COR-L47 (cell line): ENCODE data around the gene OTUD7B.
"Not testable (repeated sequence)": the region's sequence is repeated elsewhere in the genome, so short reads cannot be mapped to it uniquely, and the experiment has no call there.

Source experiments
- DNase-seq: peaks from one replicate; lab custom pipeline; 2025; lab: John Stamatoyannopoulos, UW

Gene OTUD7B

DNA sequence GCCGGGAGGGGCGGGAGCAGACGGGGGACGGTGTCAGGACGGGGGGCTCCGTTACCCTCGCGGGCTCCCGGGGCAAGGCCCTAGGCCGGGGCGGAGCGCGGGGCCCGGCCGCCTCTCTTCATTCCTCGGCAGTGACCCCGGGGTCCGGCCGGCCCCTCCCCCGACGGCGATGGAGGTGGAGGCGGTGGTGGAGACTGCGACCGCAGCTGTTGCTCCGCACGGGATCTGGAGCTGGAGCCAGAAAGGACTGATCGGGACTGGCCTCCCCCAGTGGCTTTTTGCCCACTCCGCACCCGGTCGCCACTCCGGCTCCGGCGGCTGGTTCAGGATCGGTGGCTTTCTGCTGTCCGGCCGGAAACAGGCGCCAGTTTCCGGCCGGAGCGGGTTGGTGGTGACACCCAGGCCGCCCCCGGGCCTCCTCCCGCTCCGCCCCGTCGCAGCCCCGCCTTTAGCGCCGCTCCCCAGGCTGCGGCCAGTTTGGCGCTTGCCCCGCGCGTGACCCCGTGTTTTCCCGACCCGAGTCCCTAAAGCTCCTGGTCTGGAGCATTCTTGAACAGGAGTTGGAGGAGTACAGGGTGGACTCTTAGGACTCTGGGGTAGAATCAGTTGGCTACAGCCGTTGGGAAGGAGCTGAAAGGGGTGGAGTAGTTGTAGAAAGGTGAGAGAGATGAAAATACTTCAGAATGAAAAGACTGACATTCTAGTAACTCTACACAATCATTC lies at the start of gene OTUD7B:
OTUD7B (minus strand) TSS at position 334 of the 723 bp plus-strand sequence. CDS start 33,216 bp downstream, outside the sequence.
- DNase-seq: peak; percentile 70

DNA sequence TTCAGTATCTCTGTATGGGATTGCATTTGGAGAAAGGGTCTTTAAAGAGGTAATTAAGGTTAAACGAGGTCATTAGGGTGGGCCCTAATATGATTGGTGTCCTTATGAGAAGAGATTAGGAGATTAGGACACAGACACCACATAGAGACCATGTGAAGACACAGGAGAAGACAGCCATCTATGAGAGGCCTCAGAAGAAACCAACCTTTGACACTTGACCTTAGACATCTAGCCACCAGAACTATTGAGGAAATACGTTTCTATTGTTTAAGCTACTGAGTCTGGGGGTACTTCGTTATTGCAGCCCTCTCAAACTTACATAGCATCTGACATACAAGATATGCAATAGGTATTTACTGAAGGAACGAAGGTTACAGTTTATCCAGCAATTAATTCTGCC lies 49.7 kb upstream of the OTUD7B start:
- no peak for DNase-seq

DNA sequence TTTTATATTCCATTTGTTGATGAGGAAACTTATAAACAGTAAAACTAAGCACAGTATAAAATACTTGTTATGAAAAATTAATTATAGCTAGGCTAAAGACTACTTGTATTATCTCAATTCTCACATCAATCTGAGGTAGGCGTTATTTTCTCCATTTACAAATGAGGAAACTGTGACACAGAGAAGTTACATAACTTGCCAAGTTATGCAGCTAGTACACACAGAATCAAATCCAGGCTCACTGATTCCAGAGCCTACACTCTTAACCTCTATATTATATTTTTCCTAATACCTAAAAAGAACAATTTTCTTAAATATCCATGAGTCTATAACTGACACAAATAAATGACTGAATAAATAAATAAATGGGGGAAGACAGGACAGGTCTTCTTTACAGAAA lies 45.9 kb upstream of the OTUD7B start:
- DNase-seq: no peak

DNA sequence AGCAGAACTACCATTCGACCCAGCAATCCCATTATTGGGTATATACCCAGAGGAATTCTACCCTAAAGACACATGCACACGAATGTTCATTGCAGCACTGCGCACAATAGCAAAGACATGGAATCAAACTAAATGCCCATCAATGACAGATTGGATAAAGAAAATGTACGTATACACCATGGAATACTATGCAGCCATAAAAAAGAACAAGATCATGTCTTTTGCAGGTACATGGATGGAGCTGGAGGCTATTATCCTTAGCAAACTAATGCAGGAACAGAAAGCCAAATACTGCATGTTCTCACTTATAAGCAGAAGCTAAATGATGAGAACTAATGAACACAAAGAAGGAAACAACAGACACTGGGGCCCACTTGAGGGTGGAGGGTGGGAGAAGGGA lies 45.0 kb upstream of the OTUD7B start:
- DNase-seq: not testable (repeated sequence)

DNA sequence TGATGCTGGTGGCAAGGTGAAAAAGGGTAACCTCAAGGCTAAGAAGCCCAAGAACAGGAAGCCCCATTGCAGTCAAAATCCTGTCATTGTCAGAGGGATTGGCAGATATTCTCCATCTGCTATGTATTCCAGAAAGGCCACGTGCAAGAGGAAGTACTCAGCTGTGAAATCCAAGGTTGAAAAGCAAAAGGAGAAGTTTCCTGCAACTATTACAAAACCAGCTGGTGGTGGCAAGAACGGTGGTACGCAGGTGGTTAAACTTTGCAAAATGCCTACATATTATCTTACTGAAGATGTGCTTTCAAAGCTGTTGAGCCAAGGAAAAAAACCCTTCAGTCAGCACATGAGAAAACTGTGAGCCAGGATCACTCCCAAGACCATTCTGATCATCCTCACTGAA lies 43.4 kb upstream of the OTUD7B start:
- no peak for DNase-seq

DNA sequence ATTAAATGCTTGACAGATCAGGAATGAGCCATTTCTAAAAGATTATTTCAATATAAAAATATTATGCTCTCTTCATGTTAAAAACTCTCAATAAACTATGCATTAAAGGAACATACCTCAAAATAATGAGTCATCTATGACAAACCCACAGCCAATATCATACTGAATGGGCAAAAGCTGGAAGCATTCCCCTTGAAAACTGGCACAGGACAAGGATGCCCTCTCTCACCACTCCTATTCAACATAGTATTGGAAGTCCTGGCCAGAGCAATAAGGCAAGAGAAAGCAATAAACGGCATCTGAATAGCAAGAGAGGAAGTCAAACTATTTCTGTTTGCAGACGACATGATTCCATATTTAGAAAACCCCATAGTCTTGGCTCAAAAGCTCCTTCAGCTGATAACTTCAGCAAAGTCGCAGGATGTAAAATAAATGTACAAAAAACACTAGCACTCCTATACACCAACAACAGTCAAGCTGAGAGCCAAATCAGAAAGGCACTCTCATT lies 41.4 kb upstream of the OTUD7B start:
- DNase-seq: not testable (repeated sequence)

DNA sequence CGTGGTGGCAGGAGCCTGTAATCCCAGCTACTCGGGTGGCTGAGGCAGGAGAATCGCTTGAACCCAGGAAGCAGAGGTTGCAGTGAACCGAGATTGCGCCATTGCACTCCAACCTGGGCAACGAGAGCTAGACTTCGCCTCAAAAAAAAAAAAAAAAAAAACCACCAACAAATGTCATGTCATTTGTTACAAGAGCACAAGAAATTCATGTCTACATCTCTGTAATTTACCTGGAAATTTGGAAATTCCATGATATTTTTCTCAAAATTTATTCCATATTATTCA lies 40.5 kb upstream of the OTUD7B start:
- DNase-seq: no peak

DNA sequence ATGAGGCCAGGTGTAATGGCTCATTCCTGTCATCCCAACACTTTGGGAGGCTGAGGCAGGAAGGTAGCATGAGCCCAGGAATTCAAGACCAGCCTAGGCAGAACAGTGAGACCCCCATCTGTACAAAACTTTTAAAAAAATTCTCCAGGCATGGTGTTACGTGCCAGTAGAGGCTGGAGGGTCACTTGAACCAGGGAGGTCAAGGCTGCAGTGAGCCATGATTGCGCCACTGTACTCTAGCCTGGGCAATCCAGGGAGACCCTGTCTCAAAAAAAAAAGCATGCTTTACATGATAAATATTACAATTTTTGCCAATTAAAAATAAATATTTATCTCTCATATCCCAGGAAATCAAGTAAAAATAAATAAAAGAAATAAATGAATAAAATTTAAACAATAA lies 39.4 kb upstream of the OTUD7B start:
- DNase-seq: no peak

DNA sequence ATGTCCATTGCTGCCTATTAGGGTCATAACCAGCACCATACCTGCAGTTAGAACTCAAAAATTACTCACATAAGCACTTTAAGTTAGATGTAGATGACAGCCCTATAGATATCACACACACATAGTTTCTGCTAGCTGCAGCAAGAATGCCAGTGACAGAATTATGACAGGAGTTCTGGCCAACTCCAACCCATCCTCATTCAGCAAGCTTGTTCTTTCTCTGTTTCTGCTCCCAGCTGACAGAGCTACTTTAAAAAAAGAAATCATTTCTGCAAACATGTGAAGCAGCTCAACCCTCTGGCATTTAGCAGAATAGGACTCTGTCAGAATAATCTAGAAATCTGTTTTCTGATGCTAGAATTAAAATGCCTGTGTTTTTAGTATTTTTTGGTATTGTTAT lies 23.8 kb upstream of the OTUD7B start:
- DNase-seq: no peak

DNA sequence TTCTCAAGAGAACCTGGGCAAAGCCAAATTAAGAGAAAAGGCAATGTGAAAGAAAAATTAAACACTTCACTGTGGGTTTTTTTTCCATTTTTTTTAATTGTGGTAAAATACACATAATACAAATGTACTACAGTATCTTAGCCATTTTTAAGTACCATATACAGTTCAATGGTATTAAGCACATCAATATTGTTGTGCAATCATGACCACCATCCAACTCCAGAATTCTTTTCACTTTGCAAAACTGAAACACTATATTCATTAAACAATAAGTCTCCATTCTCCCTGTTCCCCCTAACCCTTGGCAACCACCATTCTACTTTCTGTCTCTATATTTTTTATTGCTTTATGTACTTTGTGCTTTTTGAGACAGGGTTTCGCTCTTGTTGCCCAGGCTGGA lies 17.8 kb upstream of the OTUD7B start:
- no peak for DNase-seq

DNA sequence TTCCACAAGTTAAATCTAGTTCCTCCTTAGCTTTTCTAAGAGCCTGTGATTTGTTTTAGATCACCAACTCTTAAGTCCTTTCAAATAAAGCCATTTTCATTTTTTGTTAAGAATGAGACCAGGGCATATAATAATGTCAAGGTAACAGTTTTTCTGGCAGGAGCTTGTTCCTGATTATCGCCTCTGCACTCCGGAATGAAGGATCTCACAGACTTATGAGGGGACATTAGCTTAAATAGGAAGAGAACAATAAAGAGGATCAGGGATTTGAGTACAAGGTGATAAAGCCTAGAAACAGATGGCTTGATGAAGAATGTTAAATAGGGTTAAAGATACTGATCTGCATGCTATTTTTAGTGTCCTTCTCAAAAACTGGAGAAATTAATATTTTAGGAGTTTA lies 13.6 kb upstream of the OTUD7B start:
- DNase-seq: no peak

DNA sequence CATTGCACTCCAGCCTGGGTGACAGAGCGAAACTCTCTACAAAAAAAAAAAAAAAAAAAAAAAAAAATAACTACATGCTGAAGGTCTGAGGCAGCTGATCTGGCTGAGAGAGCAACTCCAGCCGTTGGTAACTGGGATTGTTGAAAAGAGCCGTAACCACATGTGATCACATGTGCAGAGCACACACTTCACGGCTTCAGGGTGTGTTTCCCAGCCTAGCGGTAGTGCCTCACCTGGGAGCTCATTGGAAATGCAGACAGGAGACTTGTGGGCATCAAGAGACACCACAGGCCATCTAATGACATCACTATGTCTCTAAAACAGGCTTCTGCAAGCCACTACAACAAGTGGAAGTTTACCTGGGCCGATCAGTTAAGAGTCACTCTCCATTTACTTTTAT lies 11.8 kb upstream of the OTUD7B start:
- DNase-seq: no peak

DNA sequence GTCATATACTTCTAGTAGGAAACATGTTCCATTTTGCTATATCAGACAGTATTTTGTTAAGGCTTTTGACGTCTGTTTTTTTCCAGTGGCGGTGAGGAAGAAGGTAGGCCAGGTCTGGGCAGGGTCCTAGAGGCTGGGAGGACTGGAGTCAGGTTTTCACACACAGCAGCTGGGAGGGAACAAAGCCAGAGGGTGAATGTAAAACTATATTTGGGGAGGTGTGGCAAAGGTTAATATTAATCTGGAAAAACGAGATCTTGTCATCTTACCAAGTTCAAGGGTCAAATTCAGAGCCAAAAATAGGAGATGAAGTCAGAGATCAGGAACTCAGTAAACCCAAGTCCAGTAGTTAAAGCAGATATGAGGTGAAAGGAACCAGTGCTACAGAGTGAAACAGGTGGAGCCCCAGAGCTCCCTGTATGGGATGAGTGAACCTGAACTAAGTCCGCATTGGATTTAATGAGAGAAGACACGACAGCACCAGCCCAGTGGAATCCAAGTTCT lies 10.7 kb upstream of the OTUD7B start:
- no peak for DNase-seq

DNA sequence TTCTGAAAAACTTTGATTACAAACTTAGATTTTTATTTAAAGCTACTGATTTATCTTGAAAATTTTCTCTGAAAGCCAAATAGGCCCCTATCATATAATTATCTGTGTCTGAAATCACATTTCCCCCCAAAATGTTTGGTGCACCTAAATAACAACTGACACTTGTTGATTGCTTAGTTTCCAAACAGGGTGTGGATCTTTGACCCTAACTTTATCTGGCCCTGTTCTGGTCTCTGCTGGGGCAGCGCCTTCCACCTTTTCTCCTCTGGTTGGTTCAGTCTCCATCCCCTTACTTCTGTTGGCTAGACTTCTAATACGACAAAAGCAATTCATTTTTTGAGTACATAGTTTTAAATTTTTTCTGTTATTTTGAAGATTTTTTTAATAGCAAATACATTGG lies 10.2 kb upstream of the OTUD7B start:
- no peak for DNase-seq

DNA sequence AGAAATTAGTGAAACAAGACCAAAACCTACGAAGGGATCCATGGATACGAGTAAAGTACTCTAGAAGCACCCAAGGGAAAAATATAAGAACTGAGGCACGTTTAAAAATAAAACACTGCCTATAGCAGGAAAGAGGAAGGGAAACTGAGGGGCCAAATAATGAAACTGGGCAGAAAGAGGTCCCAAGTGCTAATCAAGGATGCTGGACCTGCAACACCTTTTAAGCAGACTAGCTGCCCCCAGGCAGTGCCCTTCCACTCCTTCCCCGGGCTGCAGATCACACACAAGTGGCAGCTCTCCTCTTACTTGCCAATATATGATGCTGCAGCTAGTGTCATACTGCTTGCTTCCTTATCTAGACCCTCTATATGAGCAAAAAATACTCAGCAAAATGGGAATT lies 7.6 kb upstream of the OTUD7B start:
- no peak for DNase-seq

DNA sequence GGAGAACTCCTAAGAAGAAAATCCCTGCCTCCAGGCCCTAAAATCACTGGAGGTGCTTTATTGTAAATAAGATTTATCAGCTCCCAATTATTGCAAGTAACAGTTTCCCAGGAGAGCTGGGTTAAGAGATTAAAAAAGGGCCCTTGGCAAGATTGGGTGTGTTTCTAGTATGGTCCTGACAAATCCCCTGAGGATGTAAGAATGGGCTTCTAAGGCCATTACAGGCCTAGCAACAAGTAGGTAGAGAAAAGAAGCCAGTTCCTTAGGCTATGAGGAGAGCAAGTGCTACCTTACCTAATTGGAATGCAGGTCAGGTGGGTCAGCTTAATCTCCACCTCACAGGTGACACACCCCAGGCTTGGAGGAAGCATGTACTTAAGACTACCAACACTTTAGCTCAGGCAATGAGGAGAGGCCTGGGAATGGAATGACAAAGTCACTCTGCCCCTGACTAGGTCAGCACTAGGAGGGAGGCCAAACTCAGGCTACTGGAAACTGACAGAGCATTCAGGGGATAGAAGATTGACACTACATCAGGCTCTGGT lies 6.8 kb upstream of the OTUD7B start:
- DNase-seq: no peak

DNA sequence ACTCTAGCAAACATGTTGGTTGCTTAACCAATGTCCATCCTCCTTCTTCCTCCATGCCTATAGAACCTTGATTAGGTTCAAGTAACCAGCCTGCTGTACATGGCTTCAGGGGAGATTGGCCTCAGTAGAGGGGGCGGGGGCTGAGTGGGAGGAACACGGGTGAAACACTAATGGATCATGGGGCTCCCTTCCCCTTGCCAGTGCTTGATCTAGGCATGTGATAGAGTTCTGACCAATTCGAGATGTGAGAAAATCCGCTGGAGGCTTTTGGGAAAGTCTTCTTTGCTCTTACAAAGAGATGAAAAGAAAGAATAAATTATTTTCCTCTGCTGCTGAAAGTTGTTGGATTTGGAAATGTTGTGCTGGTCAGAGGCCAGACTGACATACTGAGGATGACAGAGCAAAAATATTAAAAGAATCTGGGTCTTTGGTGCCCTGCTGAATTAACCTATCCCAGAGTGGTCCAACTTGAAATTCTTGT lies 5.2 kb upstream of the OTUD7B start:
- no peak for DNase-seq

DNA sequence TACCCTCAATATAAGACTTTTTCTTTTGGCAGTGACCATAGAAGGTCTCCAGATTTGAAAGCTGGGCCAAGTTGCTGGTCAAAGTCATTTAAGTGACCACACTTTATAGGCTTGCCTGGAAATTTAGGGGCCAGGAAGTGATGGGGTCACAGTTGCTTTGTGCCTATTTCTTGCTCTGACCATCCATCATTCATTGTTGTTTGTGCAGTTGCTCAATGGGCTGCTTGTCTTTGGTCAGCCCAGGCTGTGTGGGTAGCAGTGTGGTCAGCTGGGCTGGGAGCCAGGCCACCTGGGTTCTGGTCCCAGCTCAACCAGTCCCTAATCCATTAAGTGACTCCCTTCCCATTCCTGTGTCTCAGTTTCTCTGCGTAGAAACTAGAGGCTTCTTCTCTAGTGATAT lies 2.1 kb upstream of the OTUD7B start:
- DNase-seq: no peak

DNA sequence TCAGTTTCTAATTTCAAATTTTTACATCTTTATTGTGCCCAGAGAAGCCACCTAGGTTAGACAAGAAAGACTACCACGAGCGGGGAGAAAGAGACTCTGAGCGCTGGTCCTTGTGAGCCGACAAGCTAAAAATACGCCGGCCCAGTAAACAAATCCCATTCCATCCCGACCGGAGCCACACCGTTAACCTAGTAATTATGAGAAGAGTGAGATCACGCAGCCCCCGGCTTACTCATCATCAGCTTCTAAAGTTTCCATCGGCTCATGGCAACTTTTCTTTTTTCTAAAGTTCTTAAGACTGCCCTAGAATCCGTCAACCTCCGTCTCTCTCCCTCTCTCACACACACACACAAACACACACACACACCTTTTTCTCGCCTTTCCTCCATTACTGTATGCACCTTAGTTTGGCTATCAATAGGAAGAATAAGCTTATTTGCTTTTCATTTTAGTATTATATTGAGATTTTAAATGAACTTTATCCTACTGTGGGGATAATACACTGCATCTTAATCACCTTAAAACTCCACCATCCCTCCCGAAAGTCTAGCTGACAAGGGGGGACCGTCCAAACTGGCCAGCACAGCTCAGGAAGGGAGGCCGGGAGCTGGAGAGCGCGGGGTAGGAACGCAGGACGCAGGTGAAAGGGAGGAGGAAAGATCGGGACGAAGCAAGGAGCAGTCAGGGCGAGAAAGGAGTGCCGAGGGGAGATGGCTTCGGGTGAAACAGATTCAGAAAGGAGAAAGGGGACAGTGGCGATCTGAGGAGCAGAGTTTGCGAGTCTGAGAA lies 728 bp downstream of the OTUD7B start:
- peak; percentile 2 for DNase-seq

DNA sequence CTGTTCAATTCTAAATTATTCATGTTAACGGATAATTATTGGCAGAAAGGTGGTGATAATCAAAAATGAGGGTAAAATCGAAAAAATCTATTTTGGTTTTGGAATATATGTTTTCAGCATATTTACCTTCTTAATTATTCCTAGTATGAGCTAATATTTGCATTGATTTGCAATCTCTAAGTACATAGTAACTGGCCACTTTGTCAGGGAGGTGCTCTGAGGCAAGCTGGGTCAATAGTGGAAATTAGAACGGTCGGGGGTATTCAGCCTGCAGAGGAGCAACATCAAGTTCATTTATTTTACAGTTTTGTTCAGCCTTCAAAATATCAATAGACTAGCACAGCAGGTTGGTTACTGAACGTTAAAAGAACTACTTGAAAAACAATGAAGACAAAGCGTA lies 1.8 kb downstream of the OTUD7B start:
- peak; percentile 90 for DNase-seq

DNA sequence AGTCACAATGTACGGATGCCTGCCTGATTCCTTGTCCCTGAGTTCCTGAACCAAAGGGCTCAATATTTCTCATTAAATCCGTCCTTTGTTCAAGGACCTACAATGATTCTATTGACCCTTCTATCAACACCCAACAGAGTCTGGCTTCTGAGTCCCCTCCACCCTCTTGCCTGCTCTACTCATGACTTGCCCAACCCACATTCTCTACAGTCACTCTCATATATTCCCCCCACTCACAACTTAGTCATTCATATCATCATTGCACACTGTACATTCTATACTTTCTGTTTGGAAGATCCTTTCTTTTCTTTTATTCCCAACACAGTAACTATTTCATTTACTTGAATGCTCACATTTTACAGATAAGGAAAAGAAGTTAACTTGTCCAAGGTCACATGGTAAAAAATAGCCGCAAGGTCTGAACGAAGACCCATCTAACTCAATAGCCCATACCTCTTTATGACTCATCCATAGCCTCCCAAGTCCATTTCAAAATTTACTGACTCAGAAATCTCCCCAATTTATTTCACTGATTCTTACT lies 3.6 kb downstream of the OTUD7B start:
- DNase-seq: no peak

DNA sequence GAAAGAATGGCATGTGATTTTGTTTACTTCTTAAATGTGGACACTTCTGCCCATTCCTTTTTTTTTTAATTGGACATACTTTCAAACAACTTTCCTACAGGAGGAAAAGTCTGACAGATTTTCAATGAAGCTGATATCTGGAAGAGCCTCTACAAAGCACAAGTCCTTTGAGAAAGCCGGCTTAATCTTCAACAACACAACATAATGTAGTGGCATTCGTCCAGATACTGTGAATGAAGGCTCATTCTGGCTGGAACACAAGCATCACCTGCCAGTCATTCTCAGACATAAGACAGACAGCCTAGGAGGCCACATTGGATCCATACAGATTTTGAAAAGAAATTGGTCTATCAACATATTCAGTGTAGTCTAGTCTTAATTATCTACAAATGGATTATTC lies 4.9 kb downstream of the OTUD7B start:
- no peak for DNase-seq

DNA sequence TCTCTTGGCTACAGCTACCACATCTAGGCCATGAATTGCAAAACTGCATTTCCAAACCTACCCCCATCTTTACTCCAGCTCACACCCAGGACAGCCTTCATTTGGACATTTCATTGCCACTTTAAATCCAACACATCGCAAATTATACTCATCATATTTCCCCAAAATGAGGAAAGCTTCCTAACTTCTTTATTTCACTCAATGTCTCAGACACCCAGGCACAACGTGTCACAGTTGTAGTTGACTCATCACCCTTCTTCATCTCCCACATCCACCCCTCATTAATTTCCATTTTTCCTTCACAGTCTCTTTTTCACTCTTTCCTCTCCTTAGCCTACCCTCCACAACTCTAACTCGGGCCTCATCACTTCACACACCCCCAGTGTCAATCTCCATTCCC lies 6.7 kb downstream of the OTUD7B start:
- no peak for DNase-seq
